Esophagus squamous epithelium (tissue), 4 donors: Measurements from ENCODE around the gene C14orf180.

ENCODE experiments used
- POLR2A ChIP-seq, 4 donors: fragments of 450-650 bp; IDR thresholded peaks; one replicate each; pipeline ENCODE4 v1.6.1; 2017; ENCODE audit warnings: antibody characterized with exemption in 4 of 4, mild to moderate bottlenecking in 4 of 4, moderate library complexity in 3 of 4
- TF ChIP-seq, protein P1 (sequence below), 6 experiments: fragments of 450-650 bp in 4 of 6; fragments of 200-600 bp in 2 of 6; sonication (generic) in 2 of 6; IDR thresholded peaks; one replicate each; pipeline ENCODE4 v1.5.1; 2016 to 2019; ENCODE audit warnings: antibody characterized with exemption in 6 of 6, mild to moderate bottlenecking in 4 of 6, moderate library complexity in 4 of 6

DNA sequence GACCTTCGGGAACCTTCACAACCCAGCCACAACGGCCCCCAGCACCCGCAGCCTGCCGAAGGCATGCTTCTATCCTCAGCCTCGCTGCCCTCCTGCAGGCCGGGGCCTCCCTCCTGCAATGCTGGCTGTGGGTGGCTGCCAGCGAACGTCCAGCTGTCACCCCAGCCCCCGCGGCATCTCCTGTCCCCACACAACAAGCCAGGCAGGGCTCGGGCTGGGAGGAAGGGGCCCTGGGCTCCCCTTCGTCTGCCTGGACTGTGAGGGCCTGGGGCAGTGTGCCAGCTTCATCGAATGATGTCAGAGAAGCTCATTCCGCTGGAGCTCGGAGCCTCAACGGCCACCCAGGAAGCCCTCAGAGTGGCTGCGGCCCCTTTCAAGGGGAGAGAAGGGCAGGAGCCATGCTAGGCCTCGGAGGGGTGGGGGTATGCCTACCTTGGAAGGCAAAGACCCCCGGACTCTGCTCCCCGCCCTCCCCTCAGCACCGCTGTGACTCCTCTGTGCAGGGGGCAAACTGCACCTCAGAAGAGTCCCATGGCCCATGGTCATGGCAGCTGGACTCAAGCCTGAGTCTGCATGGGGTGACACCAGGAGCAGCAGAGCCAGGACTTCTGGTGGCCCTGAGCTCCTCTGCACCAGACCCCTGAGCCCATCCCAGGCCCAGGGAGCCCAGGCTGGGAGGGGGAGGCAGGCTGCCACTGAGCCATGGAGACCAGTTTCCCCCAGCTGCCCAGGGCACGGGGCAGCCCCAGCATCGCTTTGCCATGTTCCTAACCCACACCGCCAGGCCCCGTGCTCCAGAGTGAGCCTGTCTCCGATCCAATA lies 24.7 kb upstream of the C14orf180 start:
- TF ChIP-seq, protein P1, sequence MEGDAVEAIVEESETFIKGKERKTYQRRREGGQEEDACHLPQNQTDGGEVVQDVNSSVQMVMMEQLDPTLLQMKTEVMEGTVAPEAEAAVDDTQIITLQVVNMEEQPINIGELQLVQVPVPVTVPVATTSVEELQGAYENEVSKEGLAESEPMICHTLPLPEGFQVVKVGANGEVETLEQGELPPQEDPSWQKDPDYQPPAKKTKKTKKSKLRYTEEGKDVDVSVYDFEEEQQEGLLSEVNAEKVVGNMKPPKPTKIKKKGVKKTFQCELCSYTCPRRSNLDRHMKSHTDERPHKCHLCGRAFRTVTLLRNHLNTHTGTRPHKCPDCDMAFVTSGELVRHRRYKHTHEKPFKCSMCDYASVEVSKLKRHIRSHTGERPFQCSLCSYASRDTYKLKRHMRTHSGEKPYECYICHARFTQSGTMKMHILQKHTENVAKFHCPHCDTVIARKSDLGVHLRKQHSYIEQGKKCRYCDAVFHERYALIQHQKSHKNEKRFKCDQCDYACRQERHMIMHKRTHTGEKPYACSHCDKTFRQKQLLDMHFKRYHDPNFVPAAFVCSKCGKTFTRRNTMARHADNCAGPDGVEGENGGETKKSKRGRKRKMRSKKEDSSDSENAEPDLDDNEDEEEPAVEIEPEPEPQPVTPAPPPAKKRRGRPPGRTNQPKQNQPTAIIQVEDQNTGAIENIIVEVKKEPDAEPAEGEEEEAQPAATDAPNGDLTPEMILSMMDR (IDR thresholded peaks at IDR 0.05): no peak
- no peak for TF ChIP-seq POLR2A (IDR thresholded peaks at IDR 0.05)
